Calu3 (cell line): ENCODE measurements around the gene BMPR1B. TPM values are rescaled to one million over a fixed set of nuclear protein-coding genes. Genes with fewer than 3 reads are reported as not detected.

Experiments used
- BruUV-seq: library from RNA; stranded (reverse); fragments of 400-500 nt; replicated peaks from 2 replicates; lab custom pipeline; 2021; lab: Mats Ljungman, UMichigan
- CTCF ChIA-PET: fragments of 300-600 bp; sonication (Branson Sonifier 250); formaldehyde crosslinking; loops from one replicate; lab custom pipeline; 2022; ENCODE audit warnings: antibody characterized with exemption; lab: Charles Lee
- DNase-seq: peaks from one replicate; pipeline ENCODE4 v3.0.0; 2022
- H3K27ac Mint-ChIP-seq: one replicate; pipeline ENCODE4 v1.8.0; 2022; ENCODE audit warnings: mixed read lengths; ENCODE audit not compliant: unreplicated experiment
- H3K27me3 Mint-ChIP-seq: one replicate; pipeline ENCODE4 v1.8.0; 2022; ENCODE audit warnings: mixed read lengths; ENCODE audit not compliant: unreplicated experiment
- H3K36me3 Mint-ChIP-seq: one replicate; pipeline ENCODE4 v1.8.0; 2022; ENCODE audit warnings: mild to moderate bottlenecking, moderate library complexity, mixed read lengths; ENCODE audit not compliant: insufficient read depth, unreplicated experiment
- H3K4me1 Mint-ChIP-seq: one replicate; pipeline ENCODE4 v1.8.0; 2022; ENCODE audit warnings: mild to moderate bottlenecking, low read depth, mixed read lengths; ENCODE audit not compliant: unreplicated experiment
- H3K4me3 Mint-ChIP-seq: one replicate; pipeline ENCODE4 v1.8.0; 2022; ENCODE audit warnings: mild to moderate bottlenecking, low read depth, moderate library complexity, mixed read lengths; ENCODE audit not compliant: unreplicated experiment
- H3K9me3 Mint-ChIP-seq: one replicate; pipeline ENCODE4 v1.8.0; 2022; ENCODE audit warnings: low read depth, mixed read lengths; ENCODE audit not compliant: unreplicated experiment
- CTCF ChIP-seq: fragments of 200-600 bp; IDR thresholded peaks from one replicate; pipeline ENCODE4 v1.8.0; 2022; ENCODE audit warnings: antibody characterized with exemption; ENCODE audit not compliant: unreplicated experiment
- intact Hi-C: fragments of 100-400 bp; cut with micrococcal nuclease; formaldehyde crosslinking; loops from one replicate; pipeline ENCODE4 v1.10.0; 2022; ENCODE audit not compliant: unreplicated experiment
- total RNA-seq: library from RNA; stranded (reverse); gene quantifications from 2 replicates; pipeline ENCODE4 v1.2.3, GENCODE V29; 2022

BMPR1B gene
- total RNA-seq, 1 experiment from 2014 or later, result 9.2 TPM

DNA sequence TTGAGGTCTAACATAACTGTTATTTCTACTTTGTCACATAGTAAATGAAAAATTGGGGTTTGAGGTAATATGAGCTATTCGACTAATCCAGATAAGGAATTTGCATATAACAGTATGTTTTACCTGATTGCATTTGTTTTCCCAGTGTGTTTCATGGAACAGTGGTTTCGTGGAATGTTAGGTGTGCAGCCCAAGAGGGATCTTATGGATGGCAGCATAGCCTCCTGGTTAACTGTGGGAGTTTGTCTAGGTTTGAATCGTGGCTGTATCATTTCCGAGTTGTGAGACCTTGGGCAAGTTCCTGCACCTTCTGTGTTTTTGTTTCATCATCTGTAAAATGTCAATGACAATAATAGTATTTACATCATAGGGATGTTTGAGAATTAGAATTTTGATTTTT is 7.9 kb downstream of the BMPR1B start:
- DNase-seq, result no peak
- no peaks in the 10 kb centered on the region for H3K9me3 Mint-ChIP-seq

GRCh38 chr4:94766856-94767255 is 9.1 kb downstream of the BMPR1B start:
- Mint-ChIP-seq H3K9me3 (no peaks in the 10 kb centered on the region), H3K4me1 (no peaks in the 10 kb centered on the region), H3K4me3 (no peak overlapping the region), H3K36me3 (no peaks in the 10 kb centered on the region), H3K27ac (no peak overlapping the region), H3K27me3 (no peaks in the 10 kb centered on the region)
- BruUV-seq, result no TSS peak
- no peak for TF ChIP-seq CTCF
- CTCF ChIA-PET, result no interaction called here
- intact Hi-C loops, result no loop called here
- DNase-seq, result no peak

More for the DNA sequence above, 7.9 kb downstream of the BMPR1B start:
- TF ChIP-seq CTCF, result no peak
- CTCF ChIA-PET, result no interaction called here
- Mint-ChIP-seq H3K36me3 (no peaks in the 10 kb centered on the region), H3K4me1 (peaks cover 9% of the 10 kb centered on the region), H3K27me3 (no peaks in the 10 kb centered on the region), H3K4me3 (no peak overlapping the region), H3K27ac (no peak overlapping the region)
- intact Hi-C loops, result no loop called here
- BruUV-seq, result no TSS peak

DNA sequence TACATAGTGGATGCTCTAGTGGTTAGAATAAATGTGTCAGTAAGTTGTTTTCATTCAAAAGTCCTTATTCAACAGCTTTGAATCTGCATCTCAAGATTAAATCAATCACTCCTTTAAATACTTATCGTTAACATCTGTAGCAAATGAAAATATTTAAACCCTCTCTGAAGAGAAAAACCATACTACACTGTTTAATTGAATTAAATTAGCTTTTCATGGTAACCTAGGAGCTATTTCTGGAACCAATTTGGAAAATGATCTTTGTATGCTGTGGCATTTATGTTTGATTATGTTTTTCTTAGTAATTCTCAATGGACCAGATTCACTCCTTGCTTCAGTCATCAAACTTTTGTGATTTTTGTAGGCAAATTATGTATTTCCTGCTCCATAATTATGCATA is 9.7 kb downstream of the BMPR1B start:
- no peaks in the 10 kb centered on the region for H3K9me3 Mint-ChIP-seq
- no peak for TF ChIP-seq CTCF
- CTCF ChIA-PET, result no interaction called here
- intact Hi-C loops, result no loop called here
- H3K27me3 Mint-ChIP-seq, result no peaks in the 10 kb centered on the region
- no peaks in the 10 kb centered on the region for H3K36me3 Mint-ChIP-seq
- BruUV-seq, result no TSS peak
- no peak overlapping the region for H3K27ac Mint-ChIP-seq
- H3K4me1 Mint-ChIP-seq, result no peaks in the 10 kb centered on the region
- DNase-seq, result no peak
- H3K4me3 Mint-ChIP-seq, result no peak overlapping the region

DNA sequence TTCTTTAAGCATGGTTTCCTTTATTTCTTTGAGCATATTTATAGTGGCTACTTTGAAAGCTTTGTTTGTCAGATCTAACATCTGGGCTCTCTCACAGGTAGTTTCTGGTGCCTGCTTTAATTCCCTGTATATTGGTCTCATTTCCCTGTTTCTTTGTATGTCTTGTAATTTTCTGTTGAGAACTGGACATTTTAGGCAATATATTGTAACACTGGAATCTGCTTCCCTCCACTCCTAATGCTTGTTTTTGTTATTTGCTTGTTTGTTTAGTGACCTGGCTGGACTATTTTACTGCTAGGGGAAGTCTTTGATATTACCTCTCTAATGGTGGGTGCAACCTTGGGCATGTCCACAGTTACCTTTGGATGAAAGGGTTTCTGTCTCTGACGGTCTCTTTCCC is 25.0 kb downstream of the BMPR1B start:
- no TSS peak for BruUV-seq
- intact Hi-C loops, result no loop called here
- peaks cover 4% of the 10 kb centered on the region for H3K9me3 Mint-ChIP-seq
- H3K27ac Mint-ChIP-seq, result no peak overlapping the region
- no peaks in the 10 kb centered on the region for H3K36me3 Mint-ChIP-seq
- no peaks in the 10 kb centered on the region for H3K4me1 Mint-ChIP-seq
- CTCF ChIA-PET, result interaction anchor here (0.6 kb wide), 1 partner anchor 49 kb away, joined by 4 read pairs; no protein-coding TSS in a partner anchor
- no peak for DNase-seq
- no peak overlapping the region for H3K4me3 Mint-ChIP-seq
- no peak for TF ChIP-seq CTCF
- H3K27me3 Mint-ChIP-seq, result no peaks in the 10 kb centered on the region

GRCh38 chr4:94791701-94792100 is 33.9 kb downstream of the BMPR1B start:
- no peak for TF ChIP-seq CTCF
- no peak for DNase-seq
- H3K9me3 Mint-ChIP-seq, result no peaks in the 10 kb centered on the region
- no peak overlapping the region for H3K4me3 Mint-ChIP-seq
- no peaks in the 10 kb centered on the region for H3K36me3 Mint-ChIP-seq
- H3K27me3 Mint-ChIP-seq, result no peaks in the 10 kb centered on the region
- H3K4me1 Mint-ChIP-seq, result no peaks in the 10 kb centered on the region
- H3K27ac Mint-ChIP-seq, result no peak overlapping the region
- BruUV-seq, result no TSS peak
- intact Hi-C loops, result no loop called here
- CTCF ChIA-PET, result no interaction called here
